Dendritic cell treated with granulocyte-macrophage colony-stimulating factor and Interleukin-4, amounts not matched to agents 40 ng/mL and 50 ng/mL, for 4 days (primary cell): ENCODE measurements around the gene INPP4B.
"Not testable (repeated sequence)": the region's sequence is repeated elsewhere in the genome, so short reads cannot be mapped to it uniquely, and the experiment has no call there.

Experiments
- H3K27ac Mint-ChIP-seq: one replicate; pipeline ENCODE4 v1.8.0; 2022; ENCODE audit warnings: mild to moderate bottlenecking, mixed read lengths
- H3K27me3 Mint-ChIP-seq: one replicate; pipeline ENCODE4 v1.8.0; 2022; ENCODE audit warnings: mild to moderate bottlenecking, mixed read lengths
- H3K36me3 Mint-ChIP-seq: one replicate; pipeline ENCODE4 v1.8.0; 2022; ENCODE audit warnings: low read depth, mixed read lengths
- H3K4me1 Mint-ChIP-seq: one replicate; pipeline ENCODE4 v1.8.0; 2022; ENCODE audit warnings: low read depth, mixed read lengths
- H3K4me3 Mint-ChIP-seq: one replicate; pipeline ENCODE4 v1.8.0; 2022; ENCODE audit warnings: mild to moderate bottlenecking, moderate library complexity, mixed read lengths
- H3K9me3 Mint-ChIP-seq: one replicate; pipeline ENCODE4 v1.8.0; 2022; ENCODE audit warnings: mixed read lengths
- intact Hi-C: fragments of 100-400 bp; cut with micrococcal nuclease; formaldehyde crosslinking; loops from one replicate; pipeline ENCODE4 v1.15.0; 2022

INPP4B gene

GRCh38 chr4:142813388-142813787 is 32.7 kb downstream of the INPP4B start:
- no peak overlapping the region for H3K27ac Mint-ChIP-seq
- no peaks in the 10 kb centered on the region for H3K36me3 Mint-ChIP-seq
- H3K4me1 Mint-ChIP-seq = peaks cover 10% of the 10 kb centered on the region
- no peak overlapping the region for H3K4me3 Mint-ChIP-seq
- intact Hi-C loops = no loop called here
- no peaks in the 10 kb centered on the region for H3K27me3 Mint-ChIP-seq
- H3K9me3 Mint-ChIP-seq = no peaks in the 10 kb centered on the region

GRCh38 chr4:142812091-142812490 is 34.0 kb downstream of the INPP4B start:
- no peaks in the 10 kb centered on the region for H3K36me3 Mint-ChIP-seq
- H3K4me1 Mint-ChIP-seq = no peaks in the 10 kb centered on the region
- H3K9me3 Mint-ChIP-seq = no peaks in the 10 kb centered on the region
- no peak overlapping the region for H3K27ac Mint-ChIP-seq
- intact Hi-C loops = no loop called here
- H3K4me3 Mint-ChIP-seq = no peak overlapping the region
- no peaks in the 10 kb centered on the region for H3K27me3 Mint-ChIP-seq

- H3K4me3 Mint-ChIP-seq = no peak overlapping the region
Measured at GRCh38 chr4:142811034-142811433, 35.1 kb downstream of the INPP4B start.

GRCh38 chr4:142809559-142809958 is 36.5 kb downstream of the INPP4B start:
- Mint-ChIP-seq H3K27ac (no peak overlapping the region), H3K4me3 (no peak overlapping the region), H3K27me3 (no peaks in the 10 kb centered on the region), H3K9me3 (no peaks in the 10 kb centered on the region), H3K4me1 (no peaks in the 10 kb centered on the region), H3K36me3 (no peaks in the 10 kb centered on the region)
- intact Hi-C loops = no loop called here

More at GRCh38 chr4:142811034-142811433, 35.1 kb downstream of the INPP4B start:
- intact Hi-C loops = no loop called here
- Mint-ChIP-seq H3K27ac (no peak overlapping the region), H3K9me3 (no peaks in the 10 kb centered on the region), H3K4me1 (no peaks in the 10 kb centered on the region), H3K36me3 (no peaks in the 10 kb centered on the region), H3K27me3 (no peaks in the 10 kb centered on the region)

- H3K36me3 Mint-ChIP-seq, H3K27me3 Mint-ChIP-seq, H3K27ac Mint-ChIP-seq, H3K4me1 Mint-ChIP-seq, H3K9me3 Mint-ChIP-seq, intact Hi-C loops, H3K4me3 Mint-ChIP-seq: not testable (repeated sequence)
Measured at GRCh38 chr4:142803879-142804278, 42.2 kb downstream of the INPP4B start.

- Mint-ChIP-seq H3K4me3 (no peak overlapping the region), H3K36me3 (no peaks in the 10 kb centered on the region), H3K9me3 (no peaks in the 10 kb centered on the region), H3K4me1 (peaks cover 4% of the 10 kb centered on the region), H3K27me3 (no peaks in the 10 kb centered on the region), H3K27ac (no peak overlapping the region)
- intact Hi-C loops = no loop called here
Measured at GRCh38 chr4:142801966-142802365, 44.1 kb downstream of the INPP4B start.

- Mint-ChIP-seq H3K27me3 (no peaks in the 10 kb centered on the region), H3K9me3 (no peaks in the 10 kb centered on the region), H3K4me3 (no peak overlapping the region), H3K4me1 (no peaks in the 10 kb centered on the region), H3K36me3 (no peaks in the 10 kb centered on the region), H3K27ac (no peak overlapping the region)
- intact Hi-C loops = no loop called here
Measured at GRCh38 chr4:142781114-142781513, 65.0 kb downstream of the INPP4B start.

GRCh38 chr4:142778900-142779299 is 67.2 kb downstream of the INPP4B start:
- intact Hi-C loops = no loop called here
- Mint-ChIP-seq H3K9me3 (no peaks in the 10 kb centered on the region), H3K4me1 (no peaks in the 10 kb centered on the region), H3K36me3 (no peaks in the 10 kb centered on the region), H3K27ac (no peak overlapping the region), H3K27me3 (no peaks in the 10 kb centered on the region), H3K4me3 (no peak overlapping the region)

GRCh38 chr4:142778430-142778829 is 67.7 kb downstream of the INPP4B start:
- no peaks in the 10 kb centered on the region for H3K27me3 Mint-ChIP-seq
- intact Hi-C loops = no loop called here
- H3K4me3 Mint-ChIP-seq = no peak overlapping the region
- H3K36me3 Mint-ChIP-seq = no peaks in the 10 kb centered on the region
- H3K9me3 Mint-ChIP-seq = no peaks in the 10 kb centered on the region
- H3K4me1 Mint-ChIP-seq = no peaks in the 10 kb centered on the region
- H3K27ac Mint-ChIP-seq = no peak overlapping the region

GRCh38 chr4:142777045-142777743 is 68.9 kb downstream of the INPP4B start:
- Mint-ChIP-seq H3K36me3 (no peaks in the 10 kb centered on the region), H3K4me3 (no peak overlapping the region), H3K27ac (no peak overlapping the region), H3K4me1 (no peaks in the 10 kb centered on the region), H3K27me3 (no peaks in the 10 kb centered on the region), H3K9me3 (no peaks in the 10 kb centered on the region)
- intact Hi-C loops = no loop called here

GRCh38 chr4:142776026-142776425 is 70.1 kb downstream of the INPP4B start:
- H3K9me3 Mint-ChIP-seq = no peaks in the 10 kb centered on the region
- H3K36me3 Mint-ChIP-seq = no peaks in the 10 kb centered on the region
- intact Hi-C loops = no loop called here

GRCh38 chr4:142773505-142773904 is 72.6 kb downstream of the INPP4B start:
- H3K36me3 Mint-ChIP-seq = no peaks in the 10 kb centered on the region
- no peaks in the 10 kb centered on the region for H3K27me3 Mint-ChIP-seq
- no peak overlapping the region for H3K27ac Mint-ChIP-seq
- H3K4me3 Mint-ChIP-seq = no peak overlapping the region
- H3K4me1 Mint-ChIP-seq = no peaks in the 10 kb centered on the region
- no peaks in the 10 kb centered on the region for H3K9me3 Mint-ChIP-seq
- intact Hi-C loops = no loop called here

More at GRCh38 chr4:142776026-142776425, 70.1 kb downstream of the INPP4B start:
- no peak overlapping the region for H3K27ac Mint-ChIP-seq
- no peaks in the 10 kb centered on the region for H3K4me1 Mint-ChIP-seq
- no peak overlapping the region for H3K4me3 Mint-ChIP-seq
- H3K27me3 Mint-ChIP-seq = no peaks in the 10 kb centered on the region

- intact Hi-C loops = no loop called here
- Mint-ChIP-seq H3K4me1 (no peaks in the 10 kb centered on the region), H3K36me3 (no peaks in the 10 kb centered on the region), H3K9me3 (no peaks in the 10 kb centered on the region), H3K4me3 (no peak overlapping the region), H3K27ac (no peak overlapping the region), H3K27me3 (no peaks in the 10 kb centered on the region)
Measured at GRCh38 chr4:142762280-142762679, 83.8 kb downstream of the INPP4B start.

- Mint-ChIP-seq H3K27me3 (no peaks in the 10 kb centered on the region), H3K9me3 (no peaks in the 10 kb centered on the region)
Measured at GRCh38 chr4:142752202-142752786, 93.8 kb downstream of the INPP4B start.

More at GRCh38 chr4:142752202-142752786, 93.8 kb downstream of the INPP4B start:
- Mint-ChIP-seq H3K27ac (no peak overlapping the region), H3K36me3 (no peaks in the 10 kb centered on the region), H3K4me1 (no peaks in the 10 kb centered on the region), H3K4me3 (no peak overlapping the region)
- intact Hi-C loops = no loop called here
